GM10266 (cell line): ENCODE data around the gene KANSL2.

ENCODE experiments used
- DNase-seq: peaks from one replicate; pipeline ENCODE4 v3.0.0; 2012; ENCODE audit errors: extremely low spot score
- CTCF ChIP-seq: IDR thresholded peaks from 2 replicates; pipeline ENCODE4 v1.5.1; 2012; ENCODE audit warnings: mild to moderate bottlenecking, low read depth; ENCODE audit not compliant: control insufficient read depth, insufficient read depth; ENCODE audit errors: missing control alignments

The KANSL2 gene

GRCh38 chr12:48618541-48618940, 63.5 kb downstream of the KANSL2 start:
- peak; percentile 97 for TF ChIP-seq CTCF
- DNase-seq: peak; percentile 67

GRCh38 chr12:48615681-48616080, 66.4 kb downstream of the KANSL2 start:
- no peak for TF ChIP-seq CTCF
- DNase-seq: no peak

- no peak for TF ChIP-seq CTCF
- no peak for DNase-seq
Measured at GRCh38 chr12:48613321-48613720, 68.7 kb downstream of the KANSL2 start.
